Upper lobe of left lung (tissue), 4 donors: ENCODE data around the gene ATN1.

Experiments used
- CTCF ChIP-seq, 6 experiments: fragments of 450-650 bp in 4 of 6; fragments of 200-600 bp in 2 of 6; sonication (generic) in 2 of 6; IDR thresholded peaks; one replicate each; pipeline ENCODE4 v1.5.1; 2016 to 2019; ENCODE audit warnings: antibody characterized with exemption in 6 of 6
- EP300 ChIP-seq, 4 donors: sonication (generic); formaldehyde crosslinking; IDR thresholded peaks; one replicate each; pipeline ENCODE4 v1.5.1; 2017; ENCODE audit warnings: antibody characterized with exemption in 4 of 4, control low read depth in 2 of 4

- no peak for TF ChIP-seq CTCF (IDR thresholded peaks at IDR 0.05)
- no peak for TF ChIP-seq EP300 (IDR thresholded peaks at IDR 0.05)
Observed at GRCh38 chr12:6883252-6883651, 44.5 kb upstream of the ATN1 start.
